Ovary (tissue), 9 donors: ENCODE data around the gene ALCAM. TPM values are rescaled to one million over a fixed set of nuclear protein-coding genes. Genes with fewer than 3 reads are reported as not detected.

Experiments used
- DNase-seq, 5 donors: peaks; one replicate each; pipeline ENCODE4 v3.0.0-alpha.2; 2019 to 2020
- H3K27ac ChIP-seq, 2 donors: fragments of 200-600 bp; one replicate each; pipeline versions ENCODE4 v1.5.1 to v1.8.0; 2019 to 2022
- H3K27me3 ChIP-seq: fragments of 200-600 bp; one replicate; pipeline ENCODE4 v1.8.0; 2022
- H3K36me3 ChIP-seq: fragments of 200-600 bp; sonication (generic); one replicate; pipeline ENCODE4 v1.5.1; 2019
- H3K4me1 ChIP-seq: one replicate; pipeline ENCODE4 v1.8.1; 2013; ENCODE audit warnings: mild to moderate bottlenecking, moderate library complexity; ENCODE audit not compliant: insufficient read depth
- H3K4me3 ChIP-seq: fragments of 200-600 bp; sonication (generic); one replicate; pipeline ENCODE4 v1.5.1; 2017
- H3K9me3 ChIP-seq, 2 donors: fragments of 200-600 bp in 1 of 2; sonication (generic) in 1 of 2; one replicate each; pipeline versions ENCODE4 v1.5.1 to v1.8.1; 2013 to 2019; ENCODE audit warnings: mild to moderate bottlenecking in 1 of 2, moderate library complexity in 1 of 2
- EP300 ChIP-seq: sonication (generic); formaldehyde crosslinking; IDR thresholded peaks from one replicate; pipeline ENCODE4 v1.6.1; 2017; ENCODE audit warnings: antibody characterized with exemption
- POLR2A ChIP-seq: fragments of 450-650 bp; IDR thresholded peaks from one replicate; pipeline ENCODE4 v1.6.1; 2017; ENCODE audit warnings: antibody characterized with exemption, mild to moderate bottlenecking, moderate library complexity
- WGBS, 3 donors: extraction: QIAGEN DNeasy Blood & Tissue Kit in 1 of 3; methylation state at CpG; one replicate each; pipeline versions ENCODE4 v1.1.5 to v1.1.7; 2013 to 2017; 5-methylcytosine and 5-hydroxymethylcytosine counted together
- intact Hi-C, 4 donors: fragments of 100-400 bp; cut with DNase I; formaldehyde crosslinking; loops; one replicate each; pipeline versions ENCODE4 v1.11.0 to v1.15.1; 2022 to 2023
- polyA plus RNA-seq, 2 donors: library from polyadenylated mRNA; stranded (reverse); fragments of 200-250 nt in 1 of 2; fragments of 350-450 nt in 1 of 2; fragmentation: Illumina TruSeq in 1 of 2; extraction: RNeasy Lipid Tissue Mini Kit (QIAGEN cat#74804) in 1 of 2; gene quantifications; one replicate each; pipeline ENCODE4 v1.2.3, GENCODE V29; 2013 to 2014
- total RNA-seq, 7 donors: library from RNA; depleted of rRNA in 2 of 7; stranded (reverse); fragments of >200 nt in 2 of 7; fragmentation: NEBNext Ultra II Directional in 3 of 7; extraction: Animal tissue kit (Norgen Biotek cat#: 25700) in 3 of 7; gene quantifications; one replicate each; pipeline versions ENCODE4 v1.1.0 to v1.2.4, GENCODE V29; 2016 to 2023
- TF ChIP-seq, protein P1 (sequence below), 3 donors: fragments of 450-650 bp in 2 of 3; fragments of 200-600 bp in 1 of 3; IDR thresholded peaks; one replicate each; pipeline versions ENCODE4 v1.5.1 to v1.8.0; 2016 to 2022; ENCODE audit warnings: antibody characterized with exemption in 3 of 3, mild to moderate bottlenecking in 1 of 3
- donor health status: DM: no; HTN: no; CAD: no; lungs with moderate emphysema.
- donor health status: DM: no; HTN: no; CAD: no.
- donor health status: Bipolar disorder and iron deficiency.
- donor health status: DM: yes; HTN: yes; CAD: no.
- donor health status: DM: no; HTN: no; CAD: no.
- donor health status: DM: yes; HTN: yes; CAD: no.

ALCAM gene
- total and polyA plus RNA-seq, 9 donors: 25.0 to 279 (median 52.1) TPM

DNA sequence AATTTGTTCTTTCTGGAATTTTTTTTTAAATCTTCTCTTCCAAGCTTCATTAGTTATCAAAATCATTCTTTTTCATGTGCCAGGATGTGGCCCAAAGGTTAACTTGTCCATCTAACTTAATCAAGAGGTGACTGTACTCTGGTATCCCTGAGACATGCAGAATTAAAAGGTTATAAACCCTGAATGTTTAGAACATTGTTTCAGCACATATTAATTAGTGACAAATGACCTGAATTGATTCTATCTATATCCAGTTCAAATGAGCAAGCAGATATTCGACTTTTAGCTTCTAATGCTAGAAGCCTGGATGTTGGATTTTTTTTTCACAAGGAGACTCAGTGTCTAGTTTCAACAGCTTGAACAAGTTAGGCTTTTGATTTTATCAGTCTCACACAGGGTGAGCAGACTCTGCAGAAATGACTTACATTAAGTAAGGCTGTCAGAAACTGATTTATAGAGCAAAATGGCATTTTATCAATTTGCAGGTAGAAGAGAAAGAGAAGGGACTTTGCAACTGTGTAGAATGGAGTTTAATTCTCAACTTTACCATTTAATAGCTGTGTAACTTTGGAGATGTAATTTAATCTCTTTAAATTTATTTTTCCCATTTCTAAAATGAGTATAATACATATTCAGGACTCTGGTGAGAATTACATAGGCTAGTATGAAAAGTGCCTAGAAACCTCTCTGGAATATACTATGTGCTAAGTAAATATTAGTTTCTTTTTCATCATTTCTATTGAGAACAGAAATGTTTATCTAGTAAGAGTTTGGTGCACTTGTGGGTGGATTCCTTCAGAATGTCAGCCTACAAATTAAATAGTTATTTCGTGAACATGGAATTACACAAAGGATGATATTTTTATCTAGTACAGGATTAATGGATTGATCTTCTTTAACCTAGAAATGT lies 100.0 kb downstream of the ALCAM start:
- H3K9me3 ChIP-seq: no peaks in the 10 kb centered on the region
- no peak for DNase-seq

DNA sequence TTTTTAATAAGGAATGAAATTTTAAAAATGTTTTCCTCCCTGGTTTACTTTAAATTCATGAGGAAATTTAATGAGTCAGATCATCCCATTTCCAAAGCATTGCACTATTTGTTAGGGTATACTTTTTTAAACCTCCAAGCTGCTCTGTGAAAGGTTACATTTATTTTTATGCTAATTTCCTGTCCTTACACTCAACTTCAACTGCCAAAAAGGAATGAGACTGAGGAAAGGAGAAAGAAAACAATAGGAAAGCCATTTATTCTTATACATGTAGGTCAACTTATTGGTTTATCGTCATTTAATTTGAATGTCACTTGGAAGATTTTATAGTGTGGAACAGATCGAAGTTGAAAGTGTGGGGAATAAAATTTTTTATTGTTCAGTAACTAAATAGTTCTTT lies 104.1 kb downstream of the ALCAM start:
- no peak for DNase-seq
- no peak for TF ChIP-seq POLR2A
- H3K4me1 ChIP-seq: no peaks in the 10 kb centered on the region
- H3K27ac ChIP-seq: no peak overlapping the region
- H3K27me3 ChIP-seq: no peaks in the 10 kb centered on the region
- WGBS, 3 donors: 87 to 96% (median 90%) methylated on average over 2 of the region's 2 CpGs
- no peak overlapping the region for H3K4me3 ChIP-seq
- H3K9me3 ChIP-seq: no peaks in the 10 kb centered on the region
- H3K36me3 ChIP-seq: no peaks in the 10 kb centered on the region
- intact Hi-C loops: no loop called here

More for the DNA sequence above, 100.0 kb downstream of the ALCAM start:
- Histone ChIP-seq H3K36me3 (no peaks in the 10 kb centered on the region), H3K4me1 (no peaks in the 10 kb centered on the region), H3K27me3 (no peaks in the 10 kb centered on the region), H3K27ac (no peak overlapping the region), H3K4me3 (no peak overlapping the region)
- intact Hi-C loops: no loop called here
- TF ChIP-seq, protein P1, sequence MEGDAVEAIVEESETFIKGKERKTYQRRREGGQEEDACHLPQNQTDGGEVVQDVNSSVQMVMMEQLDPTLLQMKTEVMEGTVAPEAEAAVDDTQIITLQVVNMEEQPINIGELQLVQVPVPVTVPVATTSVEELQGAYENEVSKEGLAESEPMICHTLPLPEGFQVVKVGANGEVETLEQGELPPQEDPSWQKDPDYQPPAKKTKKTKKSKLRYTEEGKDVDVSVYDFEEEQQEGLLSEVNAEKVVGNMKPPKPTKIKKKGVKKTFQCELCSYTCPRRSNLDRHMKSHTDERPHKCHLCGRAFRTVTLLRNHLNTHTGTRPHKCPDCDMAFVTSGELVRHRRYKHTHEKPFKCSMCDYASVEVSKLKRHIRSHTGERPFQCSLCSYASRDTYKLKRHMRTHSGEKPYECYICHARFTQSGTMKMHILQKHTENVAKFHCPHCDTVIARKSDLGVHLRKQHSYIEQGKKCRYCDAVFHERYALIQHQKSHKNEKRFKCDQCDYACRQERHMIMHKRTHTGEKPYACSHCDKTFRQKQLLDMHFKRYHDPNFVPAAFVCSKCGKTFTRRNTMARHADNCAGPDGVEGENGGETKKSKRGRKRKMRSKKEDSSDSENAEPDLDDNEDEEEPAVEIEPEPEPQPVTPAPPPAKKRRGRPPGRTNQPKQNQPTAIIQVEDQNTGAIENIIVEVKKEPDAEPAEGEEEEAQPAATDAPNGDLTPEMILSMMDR (IDR thresholded peaks at IDR 0.05): no peak
- no peak for TF ChIP-seq POLR2A
- no peak for TF ChIP-seq EP300
- WGBS, 3 donors: 41 to 46% (median 45%) methylated on average over 2 of the region's 2 CpGs

DNA sequence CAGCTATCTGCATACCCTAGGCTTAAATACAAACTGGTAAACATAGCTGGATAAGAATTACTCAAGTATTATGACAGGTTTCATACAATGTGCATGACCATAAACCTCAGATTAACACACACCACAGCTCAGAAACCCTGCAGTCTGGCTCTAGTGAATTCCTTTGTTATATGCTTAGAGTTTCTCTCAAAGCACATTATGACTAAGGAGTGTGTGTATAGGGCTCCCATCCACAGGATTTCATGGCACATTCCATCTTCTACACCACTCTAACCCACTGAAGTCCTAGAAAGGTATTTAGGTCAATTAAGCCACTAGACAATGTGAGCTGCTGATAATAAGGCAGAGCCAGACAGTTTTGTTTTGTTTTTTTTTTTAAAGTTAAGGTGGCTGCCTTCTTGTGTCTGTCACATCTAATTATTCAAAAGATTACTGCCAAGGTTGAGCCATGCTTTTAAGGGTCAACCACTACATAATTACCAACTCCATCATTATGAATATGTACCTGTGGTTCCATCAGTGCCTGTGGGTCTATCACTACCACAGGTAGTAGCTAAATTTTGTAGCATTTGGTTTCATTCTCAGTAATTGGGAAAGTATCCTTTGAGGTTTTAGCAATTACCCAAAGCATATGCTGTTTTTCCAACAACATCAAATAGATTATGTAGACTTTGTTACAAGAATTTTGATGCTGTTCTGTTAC lies 107.0 kb downstream of the ALCAM start:
- no peaks in the 10 kb centered on the region for H3K9me3 ChIP-seq
- no peak for DNase-seq
- H3K27me3 ChIP-seq: no peaks in the 10 kb centered on the region
- H3K4me3 ChIP-seq: no peak overlapping the region
- no peaks in the 10 kb centered on the region for H3K36me3 ChIP-seq
- no peaks in the 10 kb centered on the region for H3K4me1 ChIP-seq
- no peak overlapping the region for H3K27ac ChIP-seq
- TF ChIP-seq, protein P1 (IDR thresholded peaks at IDR 0.05): no peak
- TF ChIP-seq POLR2A: no peak
- no peak for TF ChIP-seq EP300
- intact Hi-C loops: no loop called here

DNA sequence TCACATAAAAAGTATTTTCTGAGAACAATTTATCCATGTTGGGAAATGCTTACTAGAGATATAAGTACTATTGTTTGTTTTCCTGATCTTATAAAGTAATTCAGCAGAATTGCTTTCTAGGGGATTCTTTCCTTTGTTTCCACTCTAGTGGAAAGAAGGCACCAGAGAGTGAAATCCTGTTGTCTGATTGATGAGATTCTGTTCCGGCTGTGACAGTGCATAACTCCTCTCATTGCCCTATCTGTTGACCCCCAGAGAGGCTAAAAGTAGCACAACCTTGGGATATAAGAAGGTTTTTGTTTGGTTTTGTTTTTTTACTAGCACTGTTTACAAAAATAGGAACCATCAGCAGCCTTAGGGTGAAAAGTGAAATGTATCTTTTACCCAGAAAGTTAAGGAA lies 114.1 kb downstream of the ALCAM start:
- Histone ChIP-seq H3K27ac (no peak overlapping the region), H3K27me3 (no peaks in the 10 kb centered on the region), H3K4me3 (no peak overlapping the region), H3K4me1 (no peaks in the 10 kb centered on the region), H3K36me3 (no peaks in the 10 kb centered on the region), H3K9me3 (no peaks in the 10 kb centered on the region)
- TF ChIP-seq, protein P1 (IDR thresholded peaks at IDR 0.05): no peak
- TF ChIP-seq EP300 (no peak), POLR2A (no peak)
- DNase-seq: no peak
- WGBS, 3 donors: 45 to 55% (median 54%) methylated on average over 1 of the region's 1 CpG
- intact Hi-C loops: no loop called here

DNA sequence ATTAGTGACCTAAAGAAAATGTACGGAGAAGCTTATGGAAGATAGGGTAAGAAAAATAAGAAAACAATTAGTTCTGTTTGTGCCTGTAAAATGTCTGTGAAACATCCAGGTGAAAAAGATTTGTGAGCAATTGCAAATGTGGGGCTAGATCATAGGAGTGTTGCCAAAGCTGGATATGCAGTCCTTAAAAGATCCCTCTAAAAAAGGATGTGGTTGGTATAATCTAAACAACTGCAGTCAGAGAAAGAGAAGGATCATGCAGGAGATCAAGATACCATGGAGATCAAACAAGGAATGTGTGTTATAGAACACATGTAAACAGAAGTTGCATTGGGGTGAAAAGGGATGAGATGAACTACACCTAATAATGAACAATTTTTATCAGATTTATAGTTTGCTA lies 116.8 kb downstream of the ALCAM start:
- Histone ChIP-seq H3K27ac (no peak overlapping the region), H3K4me3 (no peak overlapping the region), H3K36me3 (no peaks in the 10 kb centered on the region), H3K27me3 (no peaks in the 10 kb centered on the region), H3K9me3 (no peaks in the 10 kb centered on the region), H3K4me1 (no peaks in the 10 kb centered on the region)
- DNase-seq: no peak
- TF ChIP-seq EP300 (no peak), POLR2A (no peak)
- TF ChIP-seq, protein P1 (IDR thresholded peaks at IDR 0.05): no peak
- intact Hi-C loops: no loop called here
- WGBS, 3 donors: 58 to 100% (median 97%) methylated on average over 1 of the region's 1 CpG
